Cardiac muscle cell (in vitro differentiated cells and primary cell): ENCODE results near the gene MMS22L. TPM values are rescaled to one million over a fixed set of nuclear protein-coding genes. Genes with fewer than 3 reads are reported as not detected.
A peak's percentile ranks its signal among the peaks of the same experiment; 100 is the strongest.

ENCODE experiments used
- DNase-seq, 2 donors: peaks; one replicate each; pipeline versions ENCODE4 v3.0.0 to v3.0.0-alpha.2; 2010 to 2017; ENCODE audit warnings: low read depth in 1 of 2, low spot score in 1 of 2
- H3K27ac ChIP-seq: fragments of 200-600 bp; sonication (generic); 2 replicates; pipeline ENCODE4 v1.5.1; 2016
- H3K27me3 ChIP-seq: fragments of 200-600 bp; sonication (generic); 2 replicates; pipeline ENCODE4 v1.6.0; 2016; ENCODE audit warnings: control low read depth
- H3K36me3 ChIP-seq: fragments of 200-600 bp; sonication (generic); 2 replicates; pipeline ENCODE4 v1.5.1; 2016; ENCODE audit warnings: control low read depth
- H3K4me1 ChIP-seq: fragments of 200-600 bp; sonication (generic); 2 replicates; pipeline ENCODE4 v1.8.1; 2017; ENCODE audit warnings: low read depth, mild to moderate bottlenecking, mixed run types
- H3K4me3 ChIP-seq: fragments of 200-600 bp; sonication (generic); 2 replicates; pipeline ENCODE4 v1.5.1; 2016; ENCODE audit warnings: mild to moderate bottlenecking
- H3K9me3 ChIP-seq: fragments of 200-600 bp; sonication (generic); 2 replicates; pipeline ENCODE4 v1.5.1; 2017; ENCODE audit warnings: low read depth, mild to moderate bottlenecking, control low read depth
- polyA plus RNA-seq: library from polyadenylated mRNA; unstranded; fragments of >200 nt; fragmentation: Nextera tagmentation; extraction: Ambion mirVana; gene quantifications from 2 replicates; pipeline ENCODE4 v1.2.1, GENCODE V29; 2016
- total RNA-seq: library from RNA; depleted of rRNA; stranded (reverse); fragments of >200 nt; gene quantifications from 2 replicates; pipeline ENCODE4 v1.2.3, GENCODE V29; 2016
- TF ChIP-seq, protein P1 (sequence below): IDR thresholded peaks from 2 replicates; pipeline ENCODE4 v1.5.1; 2012; ENCODE audit warnings: low read depth, mild to moderate bottlenecking, low read length

Gene MMS22L
- total and polyA plus RNA-seq, 2 experiments from 2014 or later: 6.6 to 12.6 TPM

DNA sequence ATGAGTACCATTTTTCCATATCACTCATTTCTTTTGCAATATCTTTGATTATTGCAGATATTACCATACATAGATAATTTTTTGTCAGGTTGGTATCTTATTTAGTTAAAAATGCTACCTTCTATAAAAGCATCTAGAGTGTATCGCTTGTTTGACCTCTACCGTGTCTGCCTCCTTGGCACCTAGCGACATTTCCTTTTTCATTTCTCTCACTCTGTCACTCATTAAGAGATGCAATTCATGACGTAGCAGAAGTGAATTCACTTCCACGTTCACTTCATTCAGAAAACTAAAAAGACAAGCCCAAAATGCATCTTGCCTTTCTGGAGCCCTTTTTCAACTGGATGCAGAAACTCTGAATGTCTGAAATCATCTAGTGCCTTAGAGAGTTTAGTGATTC is 172.9 kb downstream of the MMS22L start:
- Histone ChIP-seq H3K9me3 (no peaks in the 10 kb centered on the region), H3K4me3 (no peak overlapping the region), H3K27ac (no peak overlapping the region), H3K36me3 (no peaks in the 10 kb centered on the region), H3K27me3 (no peaks in the 10 kb centered on the region), H3K4me1 (no peaks in the 10 kb centered on the region)
- no peak for DNase-seq
- TF ChIP-seq, protein P1, sequence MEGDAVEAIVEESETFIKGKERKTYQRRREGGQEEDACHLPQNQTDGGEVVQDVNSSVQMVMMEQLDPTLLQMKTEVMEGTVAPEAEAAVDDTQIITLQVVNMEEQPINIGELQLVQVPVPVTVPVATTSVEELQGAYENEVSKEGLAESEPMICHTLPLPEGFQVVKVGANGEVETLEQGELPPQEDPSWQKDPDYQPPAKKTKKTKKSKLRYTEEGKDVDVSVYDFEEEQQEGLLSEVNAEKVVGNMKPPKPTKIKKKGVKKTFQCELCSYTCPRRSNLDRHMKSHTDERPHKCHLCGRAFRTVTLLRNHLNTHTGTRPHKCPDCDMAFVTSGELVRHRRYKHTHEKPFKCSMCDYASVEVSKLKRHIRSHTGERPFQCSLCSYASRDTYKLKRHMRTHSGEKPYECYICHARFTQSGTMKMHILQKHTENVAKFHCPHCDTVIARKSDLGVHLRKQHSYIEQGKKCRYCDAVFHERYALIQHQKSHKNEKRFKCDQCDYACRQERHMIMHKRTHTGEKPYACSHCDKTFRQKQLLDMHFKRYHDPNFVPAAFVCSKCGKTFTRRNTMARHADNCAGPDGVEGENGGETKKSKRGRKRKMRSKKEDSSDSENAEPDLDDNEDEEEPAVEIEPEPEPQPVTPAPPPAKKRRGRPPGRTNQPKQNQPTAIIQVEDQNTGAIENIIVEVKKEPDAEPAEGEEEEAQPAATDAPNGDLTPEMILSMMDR: no peak

DNA sequence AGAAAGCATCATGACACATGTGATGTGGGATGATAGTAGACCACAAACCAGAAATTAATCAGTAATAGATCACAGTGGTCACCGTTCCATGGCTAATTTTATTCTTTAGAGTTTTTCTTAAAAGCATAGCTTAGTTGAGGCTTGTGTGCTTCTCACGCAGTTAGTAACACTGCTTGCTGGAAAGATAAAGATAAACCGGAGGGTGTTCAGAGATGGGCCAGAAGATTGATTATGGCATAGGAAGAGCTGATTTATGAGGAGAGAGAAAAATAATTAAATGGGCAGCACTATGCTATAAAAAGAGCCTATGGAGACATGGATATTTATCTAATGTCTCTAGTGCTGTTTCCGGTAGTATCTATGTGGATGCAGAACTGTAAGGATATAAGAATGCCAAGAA is 173.6 kb downstream of the MMS22L start:
- no peaks in the 10 kb centered on the region for H3K36me3 ChIP-seq

GRCh38 chr6:97102145-97102790 is 180.7 kb downstream of the MMS22L start:
- Histone ChIP-seq H3K9me3 (no peaks in the 10 kb centered on the region), H3K4me1 (no peaks in the 10 kb centered on the region), H3K27me3 (no peaks in the 10 kb centered on the region), H3K36me3 (no peaks in the 10 kb centered on the region), H3K4me3 (no peak overlapping the region), H3K27ac (no peak overlapping the region)
- TF ChIP-seq, protein P1: no peak
- no peak for DNase-seq

More for the DNA sequence above, 173.6 kb downstream of the MMS22L start:
- Histone ChIP-seq H3K4me3 (no peak overlapping the region), H3K27ac (no peak overlapping the region), H3K9me3 (no peaks in the 10 kb centered on the region), H3K4me1 (no peaks in the 10 kb centered on the region), H3K27me3 (no peaks in the 10 kb centered on the region)
- DNase-seq: no peak
- TF ChIP-seq, protein P1: no peak

DNA sequence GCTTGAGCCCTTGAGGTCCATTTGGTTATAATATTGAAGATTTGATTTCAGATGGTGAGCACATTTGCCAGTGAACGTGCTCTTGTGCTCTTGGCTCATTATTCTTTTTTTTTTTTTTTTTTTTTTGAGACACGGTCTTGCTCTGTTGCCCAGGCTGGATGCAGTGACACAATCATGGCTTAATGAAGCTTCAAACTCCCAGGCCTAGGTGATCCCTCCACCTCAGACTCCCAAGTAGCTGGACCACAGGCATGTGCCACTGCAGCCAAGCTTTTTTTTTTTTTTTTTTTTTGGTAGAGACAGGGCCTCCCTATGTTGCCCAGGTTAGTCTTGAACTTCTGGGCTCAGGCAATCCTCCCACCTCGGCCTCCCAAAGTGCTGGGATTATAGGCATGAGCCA is 182.3 kb downstream of the MMS22L start:
- Histone ChIP-seq H3K27me3 (no peaks in the 10 kb centered on the region), H3K27ac (no peak overlapping the region), H3K9me3 (no peaks in the 10 kb centered on the region), H3K36me3 (no peaks in the 10 kb centered on the region), H3K4me3 (no peak overlapping the region), H3K4me1 (no peaks in the 10 kb centered on the region)
- TF ChIP-seq, protein P1: no peak
- no peak for DNase-seq

DNA sequence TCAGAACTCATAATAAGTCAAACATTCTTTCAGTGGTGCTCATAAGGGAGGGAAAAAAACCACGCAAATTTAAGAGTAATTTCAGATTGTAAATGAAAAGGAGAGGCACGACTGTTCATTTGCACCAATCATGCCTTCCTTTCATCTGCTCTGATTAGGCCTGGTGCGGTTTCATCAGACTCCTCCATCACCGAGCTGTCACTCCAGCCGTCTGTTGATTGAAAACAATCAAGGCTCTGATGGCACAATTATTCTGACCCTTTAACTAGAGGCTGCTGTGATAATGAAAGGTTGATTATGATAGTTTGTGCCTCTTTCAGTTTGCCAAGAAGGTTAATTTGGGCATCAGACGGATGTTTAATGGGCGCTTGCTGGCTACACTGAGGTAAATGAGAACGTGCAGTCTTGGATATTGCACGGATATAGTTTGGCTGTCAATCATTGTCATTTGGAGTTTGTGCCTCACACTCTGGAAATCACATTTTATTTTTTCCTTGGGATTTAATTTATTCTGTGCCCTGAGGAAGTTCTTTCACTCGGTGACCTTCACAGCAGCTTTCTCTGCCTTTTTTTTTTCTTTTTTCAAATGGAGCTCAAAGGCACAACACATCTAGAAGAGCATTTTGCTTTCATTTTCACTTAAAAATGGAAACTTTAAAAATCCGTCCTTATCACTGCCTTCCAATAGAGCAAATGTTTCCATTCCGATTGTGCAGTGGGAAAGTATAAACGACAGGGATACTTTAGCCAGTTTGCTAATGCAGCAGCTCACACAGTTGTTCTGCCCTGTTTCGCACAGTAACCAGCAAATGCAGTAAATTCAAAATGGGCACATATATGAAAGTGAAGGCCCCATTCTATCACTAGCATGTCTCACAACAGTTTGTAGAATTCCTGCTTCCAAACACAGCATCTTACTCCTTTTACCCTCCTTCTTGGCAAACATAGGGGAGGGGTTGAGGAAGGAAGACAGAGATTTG is 185.7 kb downstream of the MMS22L start:
- TF ChIP-seq, protein P1: no peak
- no peak overlapping the region for H3K27ac ChIP-seq

More for the DNA sequence above, 185.7 kb downstream of the MMS22L start:
- Histone ChIP-seq H3K4me3 (no peak overlapping the region), H3K4me1 (no peaks in the 10 kb centered on the region), H3K27me3 (no peaks in the 10 kb centered on the region), H3K36me3 (no peaks in the 10 kb centered on the region), H3K9me3 (no peaks in the 10 kb centered on the region)
- DNase-seq: peak in 1 of 2 donors; percentile 14
